HG02571 (cell line): ENCODE data around the gene NUP50.
A peak's percentile ranks its signal among the peaks of the same experiment; 100 is the strongest.

Source experiments
- ATAC-seq: cut with Tn5 transposase; IDR thresholded peaks from one replicate; pipeline ENCODE4 v1.9.1; 2021; ENCODE audit warnings: mild to moderate bottlenecking, moderate library complexity; ENCODE audit not compliant: unreplicated experiment

NUP50 gene

GRCh38 chr22:45208696-45208992, 44.9 kb downstream of the NUP50 start:
- no peak for ATAC-seq

GRCh38 chr22:45208993-45209838, 45.5 kb downstream of the NUP50 start:
- no peak for ATAC-seq

GRCh38 chr22:45210174-45210573, 46.4 kb downstream of the NUP50 start:
- no peak for ATAC-seq

GRCh38 chr22:45210577-45210976, 46.9 kb downstream of the NUP50 start:
- no peak for ATAC-seq

- ATAC-seq, result no peak
These were observed 47.3 kb downstream of the NUP50 start for GRCh38 chr22:45210991-45211390.

- ATAC-seq, result no peak
These were observed 47.7 kb downstream of the NUP50 start for GRCh38 chr22:45211435-45211834.

GRCh38 chr22:45211848-45212247, 48.1 kb downstream of the NUP50 start:
- no peak for ATAC-seq

GRCh38 chr22:45212306-45212709, 48.6 kb downstream of the NUP50 start:
- no peak for ATAC-seq

- no peak for ATAC-seq
These were observed 49.4 kb downstream of the NUP50 start for GRCh38 chr22:45212992-45213751.

- ATAC-seq, result no peak
These were observed 52.6 kb downstream of the NUP50 start for GRCh38 chr22:45216133-45217003.

GRCh38 chr22:45217345-45217744, 53.6 kb downstream of the NUP50 start:
- no peak for ATAC-seq

GRCh38 chr22:45217806-45218205, 54.1 kb downstream of the NUP50 start:
- ATAC-seq, result no peak

- ATAC-seq, result peak; percentile 68
These were observed 55.3 kb downstream of the NUP50 start for GRCh38 chr22:45218976-45219375.

GRCh38 chr22:45221201-45221600, 57.5 kb downstream of the NUP50 start:
- no peak for ATAC-seq

GRCh38 chr22:45223304-45224117, 59.8 kb downstream of the NUP50 start:
- ATAC-seq, result no peak

- no peak for ATAC-seq
These were observed 60.6 kb downstream of the NUP50 start for GRCh38 chr22:45224331-45224730.

GRCh38 chr22:45224988-45225731, 61.4 kb downstream of the NUP50 start:
- no peak for ATAC-seq

GRCh38 chr22:45225732-45226502, 62.2 kb downstream of the NUP50 start:
- ATAC-seq, result no peak
